ENCODE measurements around the gene C1orf94. TPM values are rescaled to one million over a fixed set of nuclear protein-coding genes. Genes with fewer than 3 reads are reported as not detected.

C1orf94 gene
- total and polyA plus RNA-seq, 2 experiments from 2014 or later = 4.3 to 5.3 TPM

DNA sequence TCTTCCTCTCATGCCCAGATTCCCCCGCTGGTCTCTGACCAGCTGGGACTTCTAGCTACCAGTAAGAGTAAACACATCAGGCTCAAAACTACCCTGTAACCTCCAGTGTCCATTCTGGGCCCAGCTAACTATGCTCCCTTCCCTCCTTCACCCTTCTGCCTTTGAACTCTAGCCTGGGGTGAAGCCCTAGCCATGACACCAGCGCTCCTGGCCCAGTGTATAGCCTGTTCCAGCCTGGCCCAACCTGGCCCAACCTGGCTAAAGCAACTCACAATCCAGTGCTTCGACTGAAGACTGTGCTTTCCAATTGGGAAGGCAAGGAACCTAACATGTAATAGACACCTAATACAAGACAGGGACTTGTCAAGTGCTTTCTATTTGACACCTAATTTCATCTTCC is 39.3 kb upstream of the C1orf94 start:
- no peak overlapping the region for H3K4me3 ChIP-seq
- peaks cover 4% of the 10 kb centered on the region for H3K4me1 ChIP-seq (ENCODE audit: insufficient read depth)
- peaks cover 43% of the 10 kb centered on the region for H4K20me1 ChIP-seq (replicated peaks; ENCODE audit: insufficient read depth)
- peaks cover 23% of the 10 kb centered on the region for H3K4me1 Mint-ChIP-seq
- no peak overlapping the region for H3K4me3 Mint-ChIP-seq
- H2AFZ ChIP-seq = no peak overlapping the region
- DNase-seq (ENCODE audit: low spot score) (no peak), ATAC-seq (no peak)
- TF ChIP-seq POLR2AphosphoS5 (IDR thresholded peaks at IDR 0.05; ENCODE audit: low read depth) (no peak), CREB1 (CRISPR knock-in tag; IDR thresholded peaks at IDR 0.05; ENCODE audit: low read depth) (no peak), EZH2phosphoT487 (IDR thresholded peaks at IDR 0.05; ENCODE audit: unreplicated experiment) (no peak)
- TF ChIP-seq, protein P1, sequence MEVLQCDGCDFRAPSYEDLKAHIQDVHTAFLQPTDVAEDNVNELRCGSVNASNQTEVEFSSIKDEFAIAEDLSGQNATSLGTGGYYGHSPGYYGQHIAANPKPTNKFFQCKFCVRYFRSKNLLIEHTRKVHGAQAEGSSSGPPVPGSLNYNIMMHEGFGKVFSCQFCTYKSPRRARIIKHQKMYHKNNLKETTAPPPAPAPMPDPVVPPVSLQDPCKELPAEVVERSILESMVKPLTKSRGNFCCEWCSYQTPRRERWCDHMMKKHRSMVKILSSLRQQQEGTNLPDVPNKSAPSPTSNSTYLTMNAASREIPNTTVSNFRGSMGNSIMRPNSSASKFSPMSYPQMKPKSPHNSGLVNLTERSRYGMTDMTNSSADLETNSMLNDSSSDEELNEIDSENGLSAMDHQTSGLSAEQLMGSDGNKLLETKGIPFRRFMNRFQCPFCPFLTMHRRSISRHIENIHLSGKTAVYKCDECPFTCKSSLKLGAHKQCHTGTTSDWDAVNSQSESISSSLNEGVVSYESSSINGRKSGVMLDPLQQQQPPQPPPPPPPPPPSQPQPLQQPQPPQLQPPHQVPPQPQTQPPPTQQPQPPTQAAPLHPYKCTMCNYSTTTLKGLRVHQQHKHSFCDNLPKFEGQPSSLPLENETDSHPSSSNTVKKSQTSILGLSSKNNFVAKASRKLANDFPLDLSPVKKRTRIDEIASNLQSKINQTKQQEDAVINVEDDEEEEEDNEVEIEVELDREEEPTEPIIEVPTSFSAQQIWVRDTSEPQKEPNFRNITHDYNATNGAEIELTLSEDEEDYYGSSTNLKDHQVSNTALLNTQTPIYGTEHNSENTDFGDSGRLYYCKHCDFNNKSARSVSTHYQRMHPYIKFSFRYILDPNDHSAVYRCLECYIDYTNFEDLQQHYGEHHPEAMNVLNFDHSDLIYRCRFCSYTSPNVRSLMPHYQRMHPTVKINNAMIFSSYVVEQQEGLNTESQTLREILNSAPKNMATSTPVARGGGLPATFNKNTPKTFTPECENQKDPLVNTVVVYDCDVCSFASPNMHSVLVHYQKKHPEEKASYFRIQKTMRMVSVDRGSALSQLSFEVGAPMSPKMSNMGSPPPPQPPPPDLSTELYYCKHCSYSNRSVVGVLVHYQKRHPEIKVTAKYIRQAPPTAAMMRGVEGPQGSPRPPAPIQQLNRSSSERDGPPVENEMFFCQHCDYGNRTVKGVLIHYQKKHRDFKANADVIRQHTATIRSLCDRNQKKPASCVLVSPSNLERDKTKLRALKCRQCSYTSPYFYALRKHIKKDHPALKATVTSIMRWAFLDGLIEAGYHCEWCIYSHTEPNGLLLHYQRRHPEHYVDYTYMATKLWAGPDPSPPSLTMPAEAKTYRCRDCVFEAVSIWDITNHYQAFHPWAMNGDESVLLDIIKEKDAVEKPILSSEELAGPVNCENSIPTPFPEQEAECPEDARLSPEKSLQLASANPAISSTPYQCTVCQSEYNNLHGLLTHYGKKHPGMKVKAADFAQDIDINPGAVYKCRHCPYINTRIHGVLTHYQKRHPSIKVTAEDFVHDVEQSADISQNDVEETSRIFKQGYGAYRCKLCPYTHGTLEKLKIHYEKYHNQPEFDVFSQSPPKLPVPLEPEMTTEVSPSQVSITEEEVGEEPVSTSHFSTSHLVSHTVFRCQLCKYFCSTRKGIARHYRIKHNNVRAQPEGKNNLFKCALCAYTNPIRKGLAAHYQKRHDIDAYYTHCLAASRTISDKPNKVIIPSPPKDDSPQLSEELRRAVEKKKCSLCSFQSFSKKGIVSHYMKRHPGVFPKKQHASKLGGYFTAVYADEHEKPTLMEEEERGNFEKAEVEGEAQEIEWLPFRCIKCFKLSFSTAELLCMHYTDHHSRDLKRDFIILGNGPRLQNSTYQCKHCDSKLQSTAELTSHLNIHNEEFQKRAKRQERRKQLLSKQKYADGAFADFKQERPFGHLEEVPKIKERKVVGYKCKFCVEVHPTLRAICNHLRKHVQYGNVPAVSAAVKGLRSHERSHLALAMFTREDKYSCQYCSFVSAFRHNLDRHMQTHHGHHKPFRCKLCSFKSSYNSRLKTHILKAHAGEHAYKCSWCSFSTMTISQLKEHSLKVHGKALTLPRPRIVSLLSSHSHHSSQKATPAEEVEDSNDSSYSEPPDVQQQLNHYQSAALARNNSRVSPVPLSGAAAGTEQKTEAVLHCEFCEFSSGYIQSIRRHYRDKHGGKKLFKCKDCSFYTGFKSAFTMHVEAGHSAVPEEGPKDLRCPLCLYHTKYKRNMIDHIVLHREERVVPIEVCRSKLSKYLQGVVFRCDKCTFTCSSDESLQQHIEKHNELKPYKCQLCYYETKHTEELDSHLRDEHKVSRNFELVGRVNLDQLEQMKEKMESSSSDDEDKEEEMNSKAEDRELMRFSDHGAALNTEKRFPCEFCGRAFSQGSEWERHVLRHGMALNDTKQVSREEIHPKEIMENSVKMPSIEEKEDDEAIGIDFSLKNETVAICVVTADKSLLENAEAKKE (CRISPR knock-in tag; IDR thresholded peaks at IDR 0.05) = no peak
- no peak overlapping the region for H3K4me2 ChIP-seq
- H3K27me3 Mint-ChIP-seq (ENCODE audit: insufficient read depth, low read depth, poor library complexity) = peaks cover 4% of the 10 kb centered on the region
- H3K36me3 ChIP-seq (ENCODE audit: insufficient read depth) = no peaks in the 10 kb centered on the region; the same call in 1 of the 2 replicates
- H3K27ac ChIP-seq (ENCODE audit: low read depth) = no peak overlapping the region
- peaks cover 13% of the 10 kb centered on the region for H3K36me3 Mint-ChIP-seq (ENCODE audit: low read depth)
- no peaks in the 10 kb centered on the region for H3K9me3 Mint-ChIP-seq
- no peaks in the 10 kb centered on the region for H3K27me3 ChIP-seq (ENCODE audit: insufficient read depth)
- H3K27ac Mint-ChIP-seq = no peak overlapping the region
- no peaks in the 10 kb centered on the region for H3K9me2 ChIP-seq (ENCODE audit: insufficient read depth)
- no peaks in the 10 kb centered on the region for H3F3A ChIP-seq (replicated peaks; ENCODE audit: low read depth)
- peaks cover 76% of the 10 kb centered on the region for H3K79me2 ChIP-seq (replicated peaks; ENCODE audit: insufficient read depth)

DNA sequence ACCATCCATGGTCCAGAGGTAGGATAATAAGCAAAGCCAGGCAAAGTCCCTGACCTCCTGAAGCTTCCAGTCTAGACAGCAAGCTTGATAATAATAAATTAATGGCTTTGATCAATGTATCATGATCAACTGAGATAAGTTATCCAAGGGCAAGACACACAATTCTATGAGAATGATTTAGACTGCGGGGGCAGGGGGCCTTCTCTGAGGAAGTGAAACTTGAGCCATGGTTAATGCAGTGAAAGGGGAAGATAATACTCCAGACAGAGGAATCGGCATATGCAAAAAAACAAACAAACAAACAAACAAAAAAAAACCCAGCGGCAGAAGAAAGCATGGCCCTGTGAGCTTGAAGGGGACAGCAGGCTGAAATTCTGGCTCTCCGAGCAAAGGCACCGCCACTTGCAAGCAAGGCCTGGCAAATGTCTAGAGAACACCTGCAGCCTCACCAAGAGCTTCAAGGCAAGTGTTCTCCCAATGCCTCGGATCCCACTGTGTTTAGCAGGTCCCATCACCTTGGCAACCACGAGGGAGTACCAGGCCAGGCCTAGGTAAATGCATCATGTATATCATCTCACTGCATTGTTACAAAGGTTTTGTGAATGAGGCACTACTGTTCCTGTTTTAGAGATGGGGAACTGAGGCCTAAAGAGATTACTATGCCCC is 36.6 kb upstream of the C1orf94 start:
- DNase-seq (ENCODE audit: low spot score) = peak; percentile 47

More for the DNA sequence above, 36.6 kb upstream of the C1orf94 start:
- Mint-ChIP-seq H3K4me1 (peaks cover 23% of the 10 kb centered on the region), H3K36me3 (ENCODE audit: low read depth) (peaks cover 12% of the 10 kb centered on the region; the same call in 2 of the 3 replicates), H3K27me3 (ENCODE audit: insufficient read depth, low read depth, poor library complexity) (peaks cover 4% of the 10 kb centered on the region), H3K4me3 (no peak overlapping the region), H3K9me3 (no peaks in the 10 kb centered on the region), H3K27ac (no peak overlapping the region)
- peaks cover 4% of the 10 kb centered on the region for H3K4me1 ChIP-seq (ENCODE audit: insufficient read depth)
- no peaks in the 10 kb centered on the region for H3K27me3 ChIP-seq (ENCODE audit: insufficient read depth)
- H3K4me2 ChIP-seq = peak overlapping the region; percentile 64
- peaks cover 54% of the 10 kb centered on the region for H3K79me2 ChIP-seq (replicated peaks; ENCODE audit: insufficient read depth)
- H3K27ac ChIP-seq (ENCODE audit: low read depth) = no peak overlapping the region
- H4K20me1 ChIP-seq (replicated peaks; ENCODE audit: insufficient read depth) = peaks cover 43% of the 10 kb centered on the region
- TF ChIP-seq ZNF114 (CRISPR knock-in tag; IDR thresholded peaks at IDR 0.05) (no peak), EZH2 (IDR thresholded peaks at IDR 0.05; ENCODE audit: low read depth, unreplicated experiment) (no peak), CREB1 (CRISPR knock-in tag; IDR thresholded peaks at IDR 0.05; ENCODE audit: low read depth) (no peak), ZNF331 (CRISPR knock-in tag; IDR thresholded peaks at IDR 0.05; ENCODE audit: low read depth) (no peak), JUNB (IDR thresholded peaks at IDR 0.05; ENCODE audit: unreplicated experiment) (no peak), STAT1 (IDR thresholded peaks at IDR 0.05; ENCODE audit: unreplicated experiment) (no peak)
- TF ChIP-seq, protein P2, sequence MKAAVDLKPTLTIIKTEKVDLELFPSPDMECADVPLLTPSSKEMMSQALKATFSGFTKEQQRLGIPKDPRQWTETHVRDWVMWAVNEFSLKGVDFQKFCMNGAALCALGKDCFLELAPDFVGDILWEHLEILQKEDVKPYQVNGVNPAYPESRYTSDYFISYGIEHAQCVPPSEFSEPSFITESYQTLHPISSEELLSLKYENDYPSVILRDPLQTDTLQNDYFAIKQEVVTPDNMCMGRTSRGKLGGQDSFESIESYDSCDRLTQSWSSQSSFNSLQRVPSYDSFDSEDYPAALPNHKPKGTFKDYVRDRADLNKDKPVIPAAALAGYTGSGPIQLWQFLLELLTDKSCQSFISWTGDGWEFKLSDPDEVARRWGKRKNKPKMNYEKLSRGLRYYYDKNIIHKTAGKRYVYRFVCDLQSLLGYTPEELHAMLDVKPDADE (IDR thresholded peaks at IDR 0.05) = no peak
- TF ChIP-seq, protein P3, sequence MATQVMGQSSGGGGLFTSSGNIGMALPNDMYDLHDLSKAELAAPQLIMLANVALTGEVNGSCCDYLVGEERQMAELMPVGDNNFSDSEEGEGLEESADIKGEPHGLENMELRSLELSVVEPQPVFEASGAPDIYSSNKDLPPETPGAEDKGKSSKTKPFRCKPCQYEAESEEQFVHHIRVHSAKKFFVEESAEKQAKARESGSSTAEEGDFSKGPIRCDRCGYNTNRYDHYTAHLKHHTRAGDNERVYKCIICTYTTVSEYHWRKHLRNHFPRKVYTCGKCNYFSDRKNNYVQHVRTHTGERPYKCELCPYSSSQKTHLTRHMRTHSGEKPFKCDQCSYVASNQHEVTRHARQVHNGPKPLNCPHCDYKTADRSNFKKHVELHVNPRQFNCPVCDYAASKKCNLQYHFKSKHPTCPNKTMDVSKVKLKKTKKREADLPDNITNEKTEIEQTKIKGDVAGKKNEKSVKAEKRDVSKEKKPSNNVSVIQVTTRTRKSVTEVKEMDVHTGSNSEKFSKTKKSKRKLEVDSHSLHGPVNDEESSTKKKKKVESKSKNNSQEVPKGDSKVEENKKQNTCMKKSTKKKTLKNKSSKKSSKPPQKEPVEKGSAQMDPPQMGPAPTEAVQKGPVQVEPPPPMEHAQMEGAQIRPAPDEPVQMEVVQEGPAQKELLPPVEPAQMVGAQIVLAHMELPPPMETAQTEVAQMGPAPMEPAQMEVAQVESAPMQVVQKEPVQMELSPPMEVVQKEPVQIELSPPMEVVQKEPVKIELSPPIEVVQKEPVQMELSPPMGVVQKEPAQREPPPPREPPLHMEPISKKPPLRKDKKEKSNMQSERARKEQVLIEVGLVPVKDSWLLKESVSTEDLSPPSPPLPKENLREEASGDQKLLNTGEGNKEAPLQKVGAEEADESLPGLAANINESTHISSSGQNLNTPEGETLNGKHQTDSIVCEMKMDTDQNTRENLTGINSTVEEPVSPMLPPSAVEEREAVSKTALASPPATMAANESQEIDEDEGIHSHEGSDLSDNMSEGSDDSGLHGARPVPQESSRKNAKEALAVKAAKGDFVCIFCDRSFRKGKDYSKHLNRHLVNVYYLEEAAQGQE (IDR thresholded peaks at IDR 0.05; ENCODE audit: unreplicated experiment) = no peak
- ATAC-seq = peak; percentile 72
- H3K36me3 ChIP-seq (ENCODE audit: insufficient read depth) = no peaks in the 10 kb centered on the region; the same call in 1 of the 2 replicates
- H3K9me2 ChIP-seq (ENCODE audit: insufficient read depth) = no peaks in the 10 kb centered on the region
- no peak overlapping the region for H3K4me3 ChIP-seq
- no peak overlapping the region for H2AFZ ChIP-seq
- H3F3A ChIP-seq (replicated peaks; ENCODE audit: low read depth) = no peaks in the 10 kb centered on the region

Measured in GM23338 (cell line).